ENCODE results near the gene KCNJ4. TPM values are rescaled to one million over a fixed set of nuclear protein-coding genes. Genes with fewer than 3 reads are reported as not detected.
A peak's percentile ranks its signal among the peaks of the same experiment; 100 is the strongest.
"Not testable (repeated sequence)": the region's sequence is repeated elsewhere in the genome, so short reads cannot be mapped to it uniquely, and the experiment has no call there.

KCNJ4 gene
- total and polyA plus RNA-seq, 10 of the 15 experiments (the other 5 are each of a cell fraction or from before 2014, with no cell fraction given): not detected

- H4K20me1 ChIP-seq (ENCODE audit: control insufficient read depth, insufficient read depth); CTCF ChIA-PET; H3K4me1 ChIP-seq (ENCODE audit: control insufficient read depth, insufficient read depth, low read length); in situ Hi-C loops (cut with MboI); DNase-seq (ENCODE audit: low read depth, low spot score); H3K36me3 ChIP-seq (ENCODE audit: control insufficient read depth in 2 of 2, insufficient read depth in 2 of 2, low read length in 1 of 2); BruUV-seq (replicated peaks); H3K27me3 ChIP-seq (replicated peaks in 1 of 2; ENCODE audit: control insufficient read depth in 2 of 2, insufficient read depth in 2 of 2, low read length in 1 of 2); H3K9me3 ChIP-seq (replicated peaks; ENCODE audit: control insufficient read depth, insufficient read depth, low read length); FAIRE-seq; H2AFZ ChIP-seq (ENCODE audit: control insufficient read depth, low read depth, low read length); H3K4me2 ChIP-seq (ENCODE audit: control insufficient read depth, insufficient read depth): not testable (repeated sequence)
- peak; percentile 71 for ATAC-seq
- Histone ChIP-seq H3K79me2 (ENCODE audit: control insufficient read depth, insufficient read depth, low read length) (peaks cover 49% of the 10 kb centered on the region), H3K27ac (ENCODE audit: control insufficient read depth, insufficient read depth) (peak overlapping the region; percentile 85), H3K4me3 (peak overlapping the region; percentile 91), H3K9ac (ENCODE audit: control insufficient read depth, insufficient read depth, low read length) (peak overlapping the region; percentile 80)
- RAD21 ChIA-PET (ENCODE audit: unreplicated experiment): interaction anchor here (1.1 to 1.4 kb wide), 2 partner anchors 47 to 346 kb away, joined by 3 to 6 read pairs; no protein-coding TSS in a partner anchor
- whole genome bisulfite sequencing (ENCODE audit: insufficient coverage, insufficient replicate concordance, low lambda C conversion rate, missing lambda C conversion rate): 2% methylated on average over 22 of the region's 48 CpGs
- TF ChIP-seq YY1 (IDR thresholded peaks at IDR 0.05; ENCODE audit: low read depth, low read length): peak; percentile 82
- TF ChIP-seq EGR1 (IDR thresholded peaks at IDR 0.05; ENCODE audit: borderline replicate concordance in 1 of 2, low read depth in 2 of 2, low read length in 2 of 2): 0 out of 3 replicates have a peak, but pooled peaks of 1 of the 2 experiments have one; percentile 46
- 0 out of 2 replicates have a peak, but pooled peaks have one; percentile 20 for TF ChIP-seq BACH1 (IDR thresholded peaks at IDR 0.05; ENCODE audit: borderline replicate concordance)
- TF ChIP-seq POLR2AphosphoS5 (IDR thresholded peaks at IDR 0.05; ENCODE audit: low read length): peak; percentile 29; the same call in 1 of the 2 replicates
- intact Hi-C loops (cut with micrococcal nuclease; ENCODE audit: unreplicated experiment): loop anchor here (5.0 kb wide), 1 partner anchor 196 kb away; the partner anchor contains the start of gene MAFF
- SMC1A ChIA-PET (ENCODE audit: uncharacterized antibody, unreplicated experiment): interaction anchor here (1.4 kb wide), 1 partner anchor 138 kb away, joined by 3 read pairs; no protein-coding TSS in a partner anchor
- POLR2A ChIA-PET: interaction anchor here (0.6 to 1.3 kb wide), 4 partner anchors 9 to 118 kb away, joined by 3 to 5 read pairs (median 4); no protein-coding TSS in a partner anchor
These were observed 56.8 kb downstream of the KCNJ4 start for GRCh38 chr22:38398181-38398608.
